Measurements from ENCODE around the gene GOLPH3. TPM values are rescaled to one million over a fixed set of nuclear protein-coding genes. Genes with fewer than 3 reads are reported as not detected.

Gene GOLPH3
- total and polyA plus RNA-seq, 8 donors, result 77.0 to 93.8 (median 85.6) TPM

DNA sequence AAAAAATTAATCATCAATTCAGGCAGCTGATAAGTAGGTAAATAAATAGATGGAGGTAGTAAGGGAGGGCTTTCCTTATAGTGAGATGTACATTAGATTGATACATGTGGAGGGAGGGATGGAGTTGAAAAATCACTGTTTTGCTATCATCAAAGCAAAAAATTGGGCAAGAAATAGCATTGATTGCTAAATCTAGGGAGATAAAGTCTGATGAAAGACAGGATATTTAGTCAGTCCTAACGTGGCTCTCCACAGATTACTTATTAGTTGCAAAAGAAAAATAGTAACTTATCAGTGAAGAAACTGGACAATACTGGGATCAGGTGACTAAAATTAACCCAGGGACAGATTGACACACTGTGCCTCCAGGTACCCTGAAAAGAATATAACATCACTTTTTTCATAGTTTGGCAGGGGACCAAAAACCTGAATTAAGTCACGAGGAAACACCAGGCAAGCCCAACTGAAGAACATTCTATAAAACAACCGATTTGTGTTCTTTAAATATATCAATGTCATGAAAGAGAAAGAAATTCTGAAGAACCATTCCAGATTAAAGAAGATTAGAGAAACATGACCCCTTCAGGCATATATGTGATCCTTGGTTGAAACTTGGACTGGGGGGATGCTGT lies 27.1 kb upstream of the GOLPH3 start:
- no peak for DNase-seq
- peaks cover 0 to 28% of the 10 kb centered on the region in 2 donors for H3K4me1 ChIP-seq
- H3K27me3 ChIP-seq, result no peaks in the 10 kb centered on the region
- TF ChIP-seq, protein P1, sequence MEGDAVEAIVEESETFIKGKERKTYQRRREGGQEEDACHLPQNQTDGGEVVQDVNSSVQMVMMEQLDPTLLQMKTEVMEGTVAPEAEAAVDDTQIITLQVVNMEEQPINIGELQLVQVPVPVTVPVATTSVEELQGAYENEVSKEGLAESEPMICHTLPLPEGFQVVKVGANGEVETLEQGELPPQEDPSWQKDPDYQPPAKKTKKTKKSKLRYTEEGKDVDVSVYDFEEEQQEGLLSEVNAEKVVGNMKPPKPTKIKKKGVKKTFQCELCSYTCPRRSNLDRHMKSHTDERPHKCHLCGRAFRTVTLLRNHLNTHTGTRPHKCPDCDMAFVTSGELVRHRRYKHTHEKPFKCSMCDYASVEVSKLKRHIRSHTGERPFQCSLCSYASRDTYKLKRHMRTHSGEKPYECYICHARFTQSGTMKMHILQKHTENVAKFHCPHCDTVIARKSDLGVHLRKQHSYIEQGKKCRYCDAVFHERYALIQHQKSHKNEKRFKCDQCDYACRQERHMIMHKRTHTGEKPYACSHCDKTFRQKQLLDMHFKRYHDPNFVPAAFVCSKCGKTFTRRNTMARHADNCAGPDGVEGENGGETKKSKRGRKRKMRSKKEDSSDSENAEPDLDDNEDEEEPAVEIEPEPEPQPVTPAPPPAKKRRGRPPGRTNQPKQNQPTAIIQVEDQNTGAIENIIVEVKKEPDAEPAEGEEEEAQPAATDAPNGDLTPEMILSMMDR (IDR thresholded peaks at IDR 0.05), result no peak
- no peak overlapping the region for H3K27ac ChIP-seq
- no peaks in the 10 kb centered on the region for H3K9me3 ChIP-seq
- no peaks in the 10 kb centered on the region for H3K36me3 ChIP-seq
- H3K4me3 ChIP-seq, result no peak overlapping the region
- no peak for ATAC-seq
- intact Hi-C loops (cut with DNase I), result no loop called here

DNA sequence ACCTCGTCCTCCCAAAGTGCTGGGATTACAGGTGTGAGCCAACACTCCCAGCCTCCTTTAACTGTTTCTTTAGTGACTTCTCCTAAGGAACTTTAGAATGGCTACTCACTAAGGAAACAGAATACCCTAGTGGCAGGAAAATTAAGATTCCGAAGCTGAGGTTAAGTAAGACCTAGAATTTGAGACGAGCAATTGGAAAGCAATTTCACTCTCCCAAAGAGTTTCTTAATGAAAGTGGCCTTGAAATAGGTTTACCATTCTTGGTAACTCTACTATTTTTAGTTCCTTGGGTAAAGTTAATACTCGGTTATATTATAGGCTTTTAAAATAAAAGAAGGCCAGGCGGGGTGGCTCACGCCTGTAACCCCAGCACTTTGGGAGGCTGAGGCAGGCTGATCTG lies 22.9 kb upstream of the GOLPH3 start:
- H3K4me3 ChIP-seq, result no peak overlapping the region
- TF ChIP-seq, protein P1 (IDR thresholded peaks at IDR 0.05), result no peak
- intact Hi-C loops (cut with DNase I), result no loop called here

DNA sequence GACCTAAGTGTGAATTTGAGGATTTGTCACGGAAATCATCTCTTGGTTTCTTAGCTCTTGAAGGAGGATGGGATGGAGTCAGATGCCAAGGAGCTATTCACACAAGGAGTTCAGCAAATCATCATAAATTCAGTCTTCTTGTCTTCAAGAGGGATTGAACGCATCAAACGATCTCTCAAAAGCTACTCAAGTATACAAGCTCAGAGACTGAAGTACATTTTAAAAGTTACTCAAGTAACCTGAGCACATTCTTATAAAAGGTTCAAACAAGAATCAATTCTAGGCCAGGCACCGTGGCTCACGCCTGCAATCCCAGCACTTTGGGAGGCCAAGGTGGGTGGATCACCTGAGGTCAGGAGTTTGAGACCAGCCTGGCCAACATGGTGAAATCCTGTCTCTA lies 21.1 kb upstream of the GOLPH3 start:
- H3K4me3 ChIP-seq, result no peak overlapping the region
- no peak overlapping the region for H3K27ac ChIP-seq
- H3K4me1 ChIP-seq, result peaks cover 8 to 26% of the 10 kb centered on the region in 2 donors
- intact Hi-C loops (cut with DNase I), result no loop called here
- TF ChIP-seq, protein P1 (IDR thresholded peaks at IDR 0.05), result no peak
- H3K9me3 ChIP-seq, result no peaks in the 10 kb centered on the region
- no peaks in the 10 kb centered on the region for H3K27me3 ChIP-seq
- no peaks in the 10 kb centered on the region for H3K36me3 ChIP-seq
- DNase-seq (no peak), ATAC-seq (peak; percentile 68)

More for the DNA sequence above, 22.9 kb upstream of the GOLPH3 start:
- Histone ChIP-seq H3K4me1 (peaks cover 8 to 42% of the 10 kb centered on the region in 2 donors), H3K36me3 (no peaks in the 10 kb centered on the region), H3K27me3 (no peaks in the 10 kb centered on the region), H3K9me3 (no peaks in the 10 kb centered on the region), H3K27ac (no peak overlapping the region)
- ATAC-seq, result no peak
- no peak for DNase-seq

DNA sequence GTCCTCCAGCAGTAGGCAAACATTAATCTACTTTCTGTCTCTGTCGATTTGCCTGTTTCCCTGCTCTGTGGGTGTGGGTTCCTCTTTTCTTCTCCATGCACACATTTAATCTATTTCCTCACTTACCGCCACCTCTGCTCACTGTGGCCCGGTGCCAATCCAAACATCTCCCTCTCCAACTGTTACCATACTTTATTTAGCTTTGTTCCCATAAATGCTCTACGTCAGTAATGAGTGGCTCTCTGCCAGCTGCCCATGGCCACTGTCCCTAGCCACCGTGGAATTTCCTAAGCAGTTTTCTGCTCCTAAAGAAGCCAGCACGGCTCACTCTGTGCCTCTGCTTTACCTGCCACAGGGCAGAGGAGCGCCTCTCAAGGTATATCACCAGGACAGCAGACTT lies 19.5 kb upstream of the GOLPH3 start:
- ATAC-seq, result peak; percentile 87
- intact Hi-C loops (cut with DNase I), result no loop called here
- no peak overlapping the region for H3K4me3 ChIP-seq
- no peaks in the 10 kb centered on the region for H3K36me3 ChIP-seq
- no peaks in the 10 kb centered on the region for H3K9me3 ChIP-seq
- H3K27me3 ChIP-seq, result no peaks in the 10 kb centered on the region
- TF ChIP-seq, protein P1 (IDR thresholded peaks at IDR 0.05), result no peak
- DNase-seq, result peak in 3 of 4 donors; percentile 80 to 89 (median 87)
- H3K4me1 ChIP-seq, result peaks cover 8 to 26% of the 10 kb centered on the region in 2 donors
- peak overlapping the region in 1 of 2 donors; percentile 62 for H3K27ac ChIP-seq

DNA sequence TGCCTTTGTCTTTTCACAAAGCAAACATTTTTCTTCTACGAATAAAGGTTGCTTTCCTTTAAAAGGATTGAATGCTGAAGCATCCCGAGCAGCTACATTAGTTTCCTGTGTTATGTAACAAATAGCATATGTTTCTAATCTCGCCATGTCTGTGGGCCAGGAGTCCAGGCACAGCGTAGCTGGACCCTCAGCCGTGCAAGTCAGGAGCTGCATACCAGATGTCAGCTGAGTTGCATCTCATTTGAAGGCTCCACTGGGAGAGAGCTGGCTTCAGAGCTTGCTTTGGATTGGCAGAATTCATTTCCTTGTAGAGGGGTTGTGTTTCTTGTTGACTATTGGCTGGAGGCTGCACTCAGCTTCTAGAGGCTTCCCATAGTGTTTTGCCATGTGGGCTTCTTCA lies 16.0 kb upstream of the GOLPH3 start:
- H3K9me3 ChIP-seq, result peaks cover 0 to 7% of the 10 kb centered on the region in 2 donors
- H3K27ac ChIP-seq, result no peak overlapping the region
- ATAC-seq (no peak), DNase-seq (peak in 1 of 4 donors; percentile 51)
- TF ChIP-seq, protein P1 (IDR thresholded peaks at IDR 0.05), result no peak
- no peak overlapping the region for H3K4me3 ChIP-seq
- H3K4me1 ChIP-seq, result peaks cover 8 to 26% of the 10 kb centered on the region in 2 donors
- no peaks in the 10 kb centered on the region for H3K36me3 ChIP-seq
- intact Hi-C loops (cut with DNase I), result no loop called here
- H3K27me3 ChIP-seq, result no peaks in the 10 kb centered on the region
